ENCODE results near the gene MEI1. TPM values are rescaled to one million over a fixed set of nuclear protein-coding genes. Genes with fewer than 3 reads are reported as not detected.

Gene MEI1
- polyA plus RNA-seq, 1 donor (not counting 4 experiments of a cell fraction or from before 2014, with no cell fraction given), result 0.10 TPM

GRCh38 chr22:41819257-41819656 lies 120.0 kb downstream of the MEI1 start:
- Histone ChIP-seq H3K9ac (ENCODE audit: control insufficient read depth, extremely low read depth, insufficient read depth, low read length) (no peak overlapping the region), H3K4me1 (ENCODE audit: control insufficient read depth, extremely low read depth, insufficient read depth, low read length) (no peaks in the 10 kb centered on the region), H3K4me2 (ENCODE audit: control insufficient read depth, extremely low read depth, insufficient read depth, low read depth, low read length) (no peak overlapping the region), H3K79me2 (ENCODE audit: control insufficient read depth, insufficient read depth, low read length) (no peaks in the 10 kb centered on the region), H2AFZ (ENCODE audit: control insufficient read depth, low read length) (no peak overlapping the region), H3K4me3 (ENCODE audit: control insufficient read depth in 2 of 3, extremely low read depth in 1 of 3, insufficient read depth in 2 of 3, low read depth in 1 of 3, low read length in 3 of 3) (no peak overlapping the region), H3K27me3 (ENCODE audit: control insufficient read depth, extremely low read depth, insufficient read depth, low read length) (no peaks in the 10 kb centered on the region), H3K27ac (ENCODE audit: control insufficient read depth, insufficient read depth, low read length) (no peak overlapping the region), H3K9me1 (ENCODE audit: control insufficient read depth, extremely low read depth, insufficient read depth, low read length) (no peaks in the 10 kb centered on the region), H3K36me3 (ENCODE audit: control insufficient read depth in 2 of 2, extremely low read depth in 1 of 2, insufficient read depth in 2 of 2, low read length in 2 of 2) (peaks cover 0 to 3% of the 10 kb centered on the region in 2 experiments), H3K9me3 (ENCODE audit: control insufficient read depth, low read depth, low read length) (no peaks in the 10 kb centered on the region), H4K20me1 (ENCODE audit: control insufficient read depth, extremely low read depth, insufficient read depth, low read length) (no peaks in the 10 kb centered on the region)
- dilution Hi-C loops (cut with MboI; ENCODE audit: extremely low pct_ligation_motif_present, low sequenced_read_pairs), result no loop called here
- no peak for TF ChIP-seq CTCF (optimal IDR thresholded peaks at IDR 0.05 in 1 of 3, IDR thresholded peaks at IDR 0.05 in 1 of 3, conservative IDR thresholded peaks at IDR 0.05 in 1 of 3; ENCODE audit: extremely low read depth in 1 of 3, insufficient read depth in 2 of 3, low read length in 3 of 3)
- TF ChIP-seq EZH2 (IDR thresholded peaks at IDR 0.05; ENCODE audit: low read length), result no peak
- DNase-seq (ENCODE audit: low read depth, low spot score) (no peak), FAIRE-seq (no peak)

- no peaks in the 10 kb centered on the region for H3K9me1 ChIP-seq (ENCODE audit: control insufficient read depth, extremely low read depth, insufficient read depth, low read length)
- peaks cover 0 to 2% of the 10 kb centered on the region in 2 experiments for H3K36me3 ChIP-seq (ENCODE audit: control insufficient read depth in 2 of 2, extremely low read depth in 1 of 2, insufficient read depth in 2 of 2, low read length in 2 of 2)
- no peak for TF ChIP-seq CTCF (optimal IDR thresholded peaks at IDR 0.05 in 1 of 3, IDR thresholded peaks at IDR 0.05 in 1 of 3, conservative IDR thresholded peaks at IDR 0.05 in 1 of 3; ENCODE audit: extremely low read depth in 1 of 3, insufficient read depth in 2 of 3, low read length in 3 of 3)
- TF ChIP-seq EZH2 (IDR thresholded peaks at IDR 0.05; ENCODE audit: low read length), result no peak
- no peaks in the 10 kb centered on the region for H3K27me3 ChIP-seq (ENCODE audit: control insufficient read depth, extremely low read depth, insufficient read depth, low read length)
- H4K20me1 ChIP-seq (ENCODE audit: control insufficient read depth, extremely low read depth, insufficient read depth, low read length), result no peaks in the 10 kb centered on the region
- H3K79me2 ChIP-seq (ENCODE audit: control insufficient read depth, insufficient read depth, low read length), result no peaks in the 10 kb centered on the region
- dilution Hi-C loops (cut with MboI; ENCODE audit: extremely low pct_ligation_motif_present, low sequenced_read_pairs), result no loop called here
- no peak overlapping the region for H3K4me3 ChIP-seq (ENCODE audit: control insufficient read depth in 2 of 3, extremely low read depth in 1 of 3, insufficient read depth in 2 of 3, low read depth in 1 of 3, low read length in 3 of 3)
- H3K4me1 ChIP-seq (ENCODE audit: control insufficient read depth, extremely low read depth, insufficient read depth, low read length), result no peaks in the 10 kb centered on the region
- no peak overlapping the region for H3K27ac ChIP-seq (ENCODE audit: control insufficient read depth, insufficient read depth, low read length)
- no peak overlapping the region for H2AFZ ChIP-seq (ENCODE audit: control insufficient read depth, low read length)
- no peak overlapping the region for H3K9ac ChIP-seq (ENCODE audit: control insufficient read depth, extremely low read depth, insufficient read depth, low read length)
- no peak overlapping the region for H3K4me2 ChIP-seq (ENCODE audit: control insufficient read depth, extremely low read depth, insufficient read depth, low read depth, low read length)
- DNase-seq (ENCODE audit: low read depth, low spot score), result no peak
- H3K9me3 ChIP-seq (ENCODE audit: control insufficient read depth, low read depth, low read length), result no peaks in the 10 kb centered on the region
- FAIRE-seq, result no peak
These were observed 121.1 kb downstream of the MEI1 start for GRCh38 chr22:41820447-41820846.
